Measurements from ENCODE around the gene GPR15LG.

Gene GPR15LG

GRCh38 chr10:84193327-84193726, 19.7 kb downstream of the GPR15LG start:
- DNase-seq: no peak

GRCh38 chr10:84193846-84194423, 20.3 kb downstream of the GPR15LG start:
- DNase-seq: no peak

- DNase-seq: peak in 17 of 56 donors; percentile 11 to 60 (median 29)
Observed at GRCh38 chr10:84194424-84195043, 20.9 kb downstream of the GPR15LG start, which contains the start of gene CDHR1. TSS of gene CDHR1 (plus strand) at chr10:84194537. CDS start at chr10:84194761, 224 bp downstream.

GRCh38 chr10:84195044-84195830, 21.6 kb downstream of the GPR15LG start:
- DNase-seq: peak in 1 of 56 donors; percentile 39

GRCh38 chr10:84196083-84196482, 22.5 kb downstream of the GPR15LG start:
- no peak for DNase-seq

- peak in 18 of 56 donors; percentile 2 to 48 (median 23) for DNase-seq
Observed at GRCh38 chr10:84196941-84197340, 23.3 kb downstream of the GPR15LG start.

GRCh38 chr10:84197643-84198042, 24.0 kb downstream of the GPR15LG start:
- DNase-seq: no peak

GRCh38 chr10:84198206-84198915, 24.8 kb downstream of the GPR15LG start:
- DNase-seq: no peak

- no peak for DNase-seq
Observed at GRCh38 chr10:84200537-84201243, 27.1 kb downstream of the GPR15LG start.

- DNase-seq: no peak
Observed at GRCh38 chr10:84201244-84201606, 27.6 kb downstream of the GPR15LG start.

- DNase-seq: no peak
Observed at GRCh38 chr10:84201682-84202081, 28.1 kb downstream of the GPR15LG start.

GRCh38 chr10:84202349-84202748, 28.7 kb downstream of the GPR15LG start:
- DNase-seq: no peak

- no peak for DNase-seq
Observed at GRCh38 chr10:84204122-84204521, 30.5 kb downstream of the GPR15LG start.

GRCh38 chr10:84204610-84205009, 31.0 kb downstream of the GPR15LG start:
- no peak for DNase-seq

GRCh38 chr10:84205049-84205852, 31.6 kb downstream of the GPR15LG start:
- DNase-seq: peak in 43 of 56 donors; percentile 5 to 84 (median 38)

GRCh38 chr10:84205853-84206525, 32.4 kb downstream of the GPR15LG start:
- DNase-seq: peak in 1 of 56 donors; percentile 10

GRCh38 chr10:84208023-84208422, 34.4 kb downstream of the GPR15LG start:
- DNase-seq: no peak

GRCh38 chr10:84211566-84211965, 38.0 kb downstream of the GPR15LG start:
- no peak for DNase-seq

GRCh38 chr10:84212014-84212413, 38.4 kb downstream of the GPR15LG start:
- DNase-seq: no peak

- no peak for DNase-seq
Observed at GRCh38 chr10:84213076-84213475, 39.5 kb downstream of the GPR15LG start.

Data from amygdala (tissue), 56 donors.